ENCODE measurements around the gene KIRREL2. TPM values are rescaled to one million over a fixed set of nuclear protein-coding genes. Genes with fewer than 3 reads are reported as not detected.

The KIRREL2 gene
- total RNA-seq, 1 experiment from 2014 or later, result 3.1 TPM

GRCh38 chr19:35841961-35842595 is 14.6 kb upstream of the KIRREL2 start:
- no peak overlapping the region for H3K18ac ChIP-seq (ENCODE audit: insufficient read length, low read depth, low read length)
- H4K5ac ChIP-seq (ENCODE audit: insufficient read length, low read depth, low read length), result no peak overlapping the region
- no peak overlapping the region for H4K91ac ChIP-seq (ENCODE audit: insufficient read length, low read depth, low read length)
- H3K79me1 ChIP-seq (ENCODE audit: insufficient read depth, low read depth, low read length, poor library complexity, severe bottlenecking), result no peaks in the 10 kb centered on the region
- Mint-ChIP-seq H3K36me3 (ENCODE audit: insufficient read depth in 1 of 3, low read depth in 3 of 3) (no peaks in the 10 kb centered on the region; a peak in 1 of 7 replicates), H3K9me3 (peaks cover 2 to 3% of the 10 kb centered on the region in 2 experiments; a peak in 2 of 5 replicates), H3K27ac (no peak overlapping the region), H3K27me3 (ENCODE audit: low read depth) (peaks cover 78% of the 10 kb centered on the region), H3K4me1 (peaks cover 18 to 25% of the 10 kb centered on the region in 2 experiments), H3K4me3 (no peak overlapping the region)
- H3K4ac ChIP-seq (ENCODE audit: low read depth, low read length), result no peak overlapping the region
- no peak overlapping the region for H3K56ac ChIP-seq (ENCODE audit: insufficient read length, low read depth, low read length)
- H4K20me1 ChIP-seq (ENCODE audit: control insufficient read depth, insufficient read depth, insufficient read length), result no peaks in the 10 kb centered on the region
- H3K9ac ChIP-seq (ENCODE audit: extremely low read depth, insufficient read length, low read length), result no peak overlapping the region
- no peak overlapping the region for H3K4me2 ChIP-seq (ENCODE audit: insufficient read depth, insufficient read length, low read length)
- H2BK15ac ChIP-seq (ENCODE audit: low read depth, low read length), result no peak overlapping the region
- H3K27ac ChIP-seq (ENCODE audit: insufficient read length, low read depth, low read length), result no peak overlapping the region
- no peak overlapping the region for H2BK20ac ChIP-seq (ENCODE audit: low read depth, low read length, poor library complexity, severe bottlenecking)
- H4K8ac ChIP-seq (replicated peaks; ENCODE audit: insufficient read length, low read depth, low read length), result no peak overlapping the region
- no peak overlapping the region for H2BK120ac ChIP-seq (ENCODE audit: low read depth, low read length, poor library complexity, severe bottlenecking)
- TF ChIP-seq CTCF (conservative IDR thresholded peaks at IDR 0.05), result no peak
- no peak overlapping the region for H2AK5ac ChIP-seq (ENCODE audit: insufficient read length, low read length)
- H3T11ph ChIP-seq (ENCODE audit: low read length), result no peak overlapping the region
- no peaks in the 10 kb centered on the region for H3K9me3 ChIP-seq (ENCODE audit: control insufficient read depth, low read depth, low read length)
- no CpG with 5 or more reads among the region's 13 CpGs for WGBS (ENCODE audit: extremely low coverage, insufficient read length, low lambda C conversion rate)
- peaks cover 23% of the 10 kb centered on the region; the same call in 1 of the 2 replicates for H3K27me3 ChIP-seq (ENCODE audit: insufficient read depth, low read length)
- no peaks in the 10 kb centered on the region for H3K79me2 ChIP-seq (ENCODE audit: insufficient read depth, low read length)
- DNase-seq, result no peak
- H2BK5ac ChIP-seq (ENCODE audit: insufficient read length, low read length), result no peak overlapping the region
- H3K4me1 ChIP-seq (ENCODE audit: insufficient read depth, low read length), result no peaks in the 10 kb centered on the region
- no peak overlapping the region for H2BK12ac ChIP-seq (ENCODE audit: insufficient read length, low read depth, low read length)
- no peak overlapping the region for H2AFZ ChIP-seq (ENCODE audit: low read length)
- H3K14ac ChIP-seq (ENCODE audit: insufficient read depth, low read length), result no peak overlapping the region
- H3K23ac ChIP-seq (ENCODE audit: insufficient read length, low read depth, low read length), result no peak overlapping the region
- H3K23me2 ChIP-seq (ENCODE audit: insufficient read length, low read depth, low read length, poor library complexity, severe bottlenecking), result peaks cover 15% of the 10 kb centered on the region
